GM20000 (cell line): Measurements from ENCODE around the gene CMIP.
"Not testable (repeated sequence)": the region's sequence is repeated elsewhere in the genome, so short reads cannot be mapped to it uniquely, and the experiment has no call there.

Experiments used
- DNase-seq: peaks from one replicate; pipeline ENCODE4 v3.0.0; 2012; ENCODE audit warnings: low spot score
- CTCF ChIP-seq: IDR thresholded peaks from 2 replicates; pipeline ENCODE4 v1.5.1; 2012; ENCODE audit warnings: mild to moderate bottlenecking, control low read depth; ENCODE audit errors: extremely low read depth, missing control alignments

Gene CMIP

DNA sequence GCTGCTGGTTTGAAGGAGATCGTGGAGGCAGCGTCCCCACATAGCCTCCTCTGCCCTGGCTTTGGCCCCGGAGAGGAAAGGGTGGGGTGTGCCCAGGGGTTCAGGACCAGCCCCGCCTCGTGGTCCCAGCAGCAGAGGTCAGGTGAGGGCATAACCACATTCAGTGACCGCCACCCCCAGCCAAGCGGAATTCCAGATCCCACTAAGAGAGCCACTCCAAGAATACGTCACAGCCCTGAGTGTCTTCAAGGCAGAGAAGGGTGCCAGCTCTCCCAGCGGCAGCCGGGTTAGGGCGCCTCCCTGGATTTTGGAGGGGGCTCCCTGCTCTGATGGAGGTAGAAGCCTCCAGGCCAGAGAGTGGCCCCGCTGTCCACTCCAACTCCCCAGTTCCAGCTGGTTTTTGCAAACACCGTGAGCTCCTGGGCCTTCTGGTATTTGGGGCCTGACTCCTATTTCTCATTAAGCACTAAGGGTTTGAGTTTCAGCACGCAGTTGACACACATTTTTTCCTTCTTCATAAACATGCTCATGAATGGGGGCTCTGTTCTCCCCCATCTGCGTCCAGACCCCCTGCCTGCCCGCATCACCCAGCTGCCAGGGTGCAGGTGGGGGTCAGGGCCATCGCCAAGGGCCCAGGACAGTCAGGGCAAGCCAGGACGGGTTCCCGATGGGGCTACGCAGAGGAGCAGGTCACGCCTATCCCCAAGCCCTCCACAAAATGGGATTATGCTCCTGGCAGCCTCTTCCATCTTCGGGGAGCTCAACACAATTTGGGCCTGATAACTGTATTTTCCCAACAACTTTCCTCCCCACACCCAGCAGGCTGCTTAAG is 236.1 kb downstream of the CMIP start:
- no peak for DNase-seq
- no peak for TF ChIP-seq CTCF

GRCh38 chr16:81681311-81681710 is 236.7 kb downstream of the CMIP start:
- no peak for TF ChIP-seq CTCF
- no peak for DNase-seq

DNA sequence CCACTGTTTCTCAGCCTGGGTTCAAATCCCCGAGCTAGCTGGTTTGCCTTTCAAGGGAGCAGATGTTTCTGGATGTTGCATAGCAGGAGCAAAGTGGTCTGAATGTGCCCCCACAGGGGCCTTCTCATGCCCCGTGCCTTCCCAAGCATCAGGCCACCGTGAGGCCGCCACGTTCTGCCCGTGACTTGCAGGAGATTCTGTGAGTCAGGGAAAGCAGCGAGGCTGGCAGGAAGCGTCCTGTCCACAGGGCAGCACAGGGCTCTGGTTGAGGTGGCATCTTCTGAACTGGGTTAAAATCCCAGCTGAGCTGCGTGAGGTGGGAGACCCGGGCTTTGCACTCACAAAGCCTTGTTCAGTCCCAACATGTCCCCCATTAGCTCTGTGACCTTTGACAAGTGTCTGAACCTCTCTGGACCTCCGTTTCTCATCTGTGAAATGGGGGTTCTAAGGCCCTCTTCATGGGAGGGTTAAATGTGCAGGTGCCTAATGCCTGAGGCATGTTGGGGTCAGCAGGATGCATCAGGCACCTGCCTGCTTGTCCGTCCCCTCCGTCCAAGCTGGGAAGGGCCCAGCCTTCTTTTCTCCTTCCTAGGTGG is 239.7 kb downstream of the CMIP start:
- TF ChIP-seq CTCF = no peak
- no peak for DNase-seq

DNA sequence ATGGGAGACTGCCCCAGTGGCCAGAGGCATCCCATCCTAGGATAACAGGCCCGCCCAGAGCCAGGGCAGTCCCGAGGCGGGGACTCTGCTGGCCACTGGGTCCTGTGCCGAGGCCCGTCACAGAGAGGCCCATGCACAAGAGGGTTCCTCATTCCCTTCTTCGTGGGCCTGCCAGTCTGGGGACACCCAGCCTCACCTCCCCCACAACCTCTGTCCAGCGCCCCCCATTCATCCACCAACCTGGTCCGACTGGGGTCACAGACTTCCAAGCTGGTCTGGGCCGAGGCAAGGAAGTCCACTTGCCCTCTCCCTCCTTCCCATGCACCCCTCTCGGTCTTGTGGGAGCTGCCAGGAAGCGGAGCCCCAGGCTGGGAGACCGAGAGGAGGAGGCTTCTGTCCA is 240.3 kb downstream of the CMIP start:
- DNase-seq = no peak
- no peak for TF ChIP-seq CTCF

GRCh38 chr16:81686391-81687130 is 242.0 kb downstream of the CMIP start:
- no peak for TF ChIP-seq CTCF
- no peak for DNase-seq

- no peak for DNase-seq
- no peak for TF ChIP-seq CTCF
Measured at GRCh38 chr16:81687131-81687456, 242.5 kb downstream of the CMIP start.

- no peak for TF ChIP-seq CTCF
- no peak for DNase-seq
Measured at GRCh38 chr16:81688182-81688581, 243.6 kb downstream of the CMIP start.

GRCh38 chr16:81688839-81689238 is 244.2 kb downstream of the CMIP start:
- DNase-seq = not testable (repeated sequence)
